GM21786 (cell line): Measurements from ENCODE around the gene CAMK1D.

Source experiments
- ATAC-seq: cut with Tn5 transposase; IDR thresholded peaks from one replicate; pipeline ENCODE4 v1.9.1; 2021; ENCODE audit not compliant: unreplicated experiment

The CAMK1D gene

DNA sequence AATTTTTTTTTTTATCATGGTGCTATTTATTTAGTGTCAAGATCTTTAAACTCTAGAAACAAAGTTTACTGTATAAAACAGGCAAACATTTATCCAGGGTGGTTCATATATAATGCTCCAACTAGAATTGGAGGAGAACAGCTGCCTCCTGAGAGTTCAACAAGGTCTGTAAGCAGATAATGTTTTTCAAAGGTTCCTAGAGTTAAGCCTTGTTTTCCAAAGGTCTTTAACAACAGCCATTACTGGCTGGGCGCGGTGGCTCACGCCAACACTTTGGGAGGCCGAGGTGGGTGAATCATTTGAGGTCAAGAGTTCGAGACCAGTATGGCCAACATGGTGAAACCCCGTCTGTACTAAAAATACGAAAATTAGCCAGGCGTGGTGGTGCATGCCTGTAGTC is 335.4 kb downstream of the CAMK1D start:
- ATAC-seq: no peak

DNA sequence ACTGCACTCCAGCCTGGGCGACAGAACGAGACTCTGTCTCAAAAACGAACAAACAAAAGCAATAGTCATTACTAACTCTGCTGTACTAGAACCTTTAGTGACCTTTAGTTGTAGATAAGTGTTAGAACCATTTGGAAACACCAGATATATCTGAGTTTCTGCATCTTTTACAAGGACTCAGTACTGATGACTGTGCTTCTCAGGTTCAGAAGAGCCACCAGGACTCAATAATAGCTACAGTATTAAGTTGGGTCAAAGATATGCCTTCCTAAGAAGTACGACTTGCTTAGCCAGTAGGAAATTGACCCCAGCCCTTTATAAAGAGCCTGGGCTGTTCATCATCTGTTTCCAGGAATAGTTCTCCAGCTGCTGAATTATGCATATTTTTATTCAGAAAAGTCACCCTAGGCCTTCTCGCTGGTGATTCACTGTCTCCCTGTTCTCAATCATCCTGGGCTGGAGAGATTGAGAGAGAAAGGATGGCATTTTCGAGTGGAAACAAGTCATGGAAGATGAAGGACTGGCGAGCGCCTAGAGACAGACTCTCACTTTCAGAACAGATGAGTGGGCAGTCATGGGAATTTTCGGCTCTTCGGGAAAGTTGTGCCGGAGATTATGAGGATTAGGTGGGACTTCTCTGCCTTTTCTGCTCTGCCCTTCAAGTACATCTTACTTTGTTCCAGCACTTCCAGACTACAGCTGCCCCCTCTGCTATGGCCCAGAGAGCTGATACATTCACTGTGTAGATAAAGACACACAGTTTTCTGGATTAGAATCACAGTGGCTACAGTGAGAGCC is 336.1 kb downstream of the CAMK1D start:
- no peak for ATAC-seq

DNA sequence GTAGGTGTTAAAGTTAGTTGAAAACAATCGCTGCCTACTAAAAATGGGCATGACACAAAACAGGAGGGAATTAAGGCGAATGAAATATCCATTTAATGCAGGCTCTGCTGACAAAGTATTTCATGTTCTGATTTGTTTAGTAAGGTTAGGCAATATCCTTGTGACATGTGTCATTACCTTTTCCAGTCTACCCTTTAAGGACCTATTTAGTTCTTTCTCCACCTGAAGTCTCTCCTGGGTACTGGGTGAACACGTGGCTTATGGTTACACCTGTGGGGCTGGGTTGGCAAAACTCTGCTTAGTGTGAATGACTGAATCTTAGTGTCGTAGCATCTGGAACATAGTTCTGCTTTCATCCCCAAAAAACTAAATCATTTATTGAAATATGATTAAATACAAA is 338.6 kb downstream of the CAMK1D start:
- no peak for ATAC-seq

DNA sequence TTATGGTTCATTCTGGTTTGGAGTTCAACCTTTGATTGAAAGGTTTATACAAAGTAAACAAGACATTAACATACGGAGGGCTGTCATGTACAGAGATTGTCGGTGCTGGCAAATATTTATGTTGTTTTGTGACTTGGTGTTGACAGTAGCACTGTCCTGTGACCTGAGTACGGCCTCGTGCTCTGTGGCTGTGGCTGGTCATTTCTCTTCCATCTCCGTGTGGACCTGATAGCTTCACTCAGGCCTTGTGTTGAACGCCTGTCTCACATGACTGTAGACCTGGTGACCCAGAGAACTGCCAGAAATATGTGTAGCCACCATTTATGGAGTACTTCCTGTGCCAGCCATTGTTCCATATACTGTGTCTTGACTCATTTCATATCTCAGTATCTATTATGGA is 340.5 kb downstream of the CAMK1D start:
- ATAC-seq: no peak

DNA sequence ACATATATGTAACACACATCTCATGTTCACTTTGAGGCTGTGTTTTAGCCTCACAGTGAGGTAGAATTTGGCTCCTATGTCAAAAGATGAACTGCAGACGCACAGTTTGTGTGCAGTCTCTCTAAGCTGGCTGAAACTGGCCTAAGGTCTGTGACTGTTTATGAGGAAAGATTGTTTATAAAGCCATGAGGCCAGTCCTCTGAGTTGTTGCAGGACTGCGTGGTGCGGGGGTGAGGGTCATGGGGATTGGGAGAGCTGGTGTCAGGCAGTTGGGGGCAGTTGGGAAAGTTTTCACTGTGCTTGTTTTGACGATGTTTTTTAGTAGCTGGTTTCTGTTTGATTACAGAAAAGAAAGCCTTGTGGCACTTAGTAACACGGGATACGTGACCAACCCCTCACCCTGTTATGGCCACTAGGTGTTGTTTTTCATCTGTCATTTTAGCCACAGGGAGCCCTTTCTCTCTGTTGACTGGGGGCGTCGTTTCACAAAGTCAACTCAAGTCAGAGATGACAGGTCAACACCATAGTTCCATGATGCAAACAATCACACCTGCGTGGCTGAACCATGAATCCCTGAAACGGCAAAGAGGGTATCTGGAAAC is 341.3 kb downstream of the CAMK1D start:
- ATAC-seq: no peak

DNA sequence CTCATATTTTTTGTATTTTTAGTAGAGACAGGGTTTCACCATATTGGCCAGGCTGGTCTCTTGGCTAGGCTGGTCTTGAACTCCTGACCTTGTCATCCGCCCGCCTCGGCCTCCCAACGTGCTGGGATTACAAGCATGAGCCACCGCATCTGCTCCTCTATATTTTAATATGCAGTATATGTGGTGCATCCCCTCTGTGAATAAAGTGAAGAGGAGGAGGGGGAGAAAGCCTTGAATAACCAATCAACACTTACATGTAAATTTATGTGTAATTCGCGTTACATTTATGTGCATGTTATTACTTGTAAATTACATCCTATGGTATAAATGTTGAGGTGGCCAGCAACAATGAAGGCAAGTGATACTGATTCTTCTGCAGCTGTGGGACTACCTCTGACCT is 342.2 kb downstream of the CAMK1D start:
- no peak for ATAC-seq

DNA sequence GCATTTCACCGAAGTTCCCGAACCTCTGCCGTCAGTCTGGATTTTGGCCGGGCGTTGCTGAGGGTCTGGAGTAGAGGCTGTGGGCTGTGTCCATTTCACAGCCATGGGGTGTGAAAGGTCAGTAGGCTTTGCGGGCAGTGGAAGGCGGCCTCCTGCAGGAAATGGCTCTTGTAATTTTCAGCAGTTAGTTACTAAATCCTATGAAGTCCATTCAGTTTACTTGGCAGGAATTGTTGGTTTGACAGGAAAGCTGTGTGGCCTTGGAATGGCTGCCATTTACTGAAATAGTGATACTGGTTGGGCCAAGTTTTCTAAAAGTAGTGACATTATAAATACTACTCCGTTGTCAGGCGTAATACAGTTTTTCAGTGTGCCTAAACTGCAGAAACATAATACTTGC is 348.4 kb downstream of the CAMK1D start:
- no peak for ATAC-seq

DNA sequence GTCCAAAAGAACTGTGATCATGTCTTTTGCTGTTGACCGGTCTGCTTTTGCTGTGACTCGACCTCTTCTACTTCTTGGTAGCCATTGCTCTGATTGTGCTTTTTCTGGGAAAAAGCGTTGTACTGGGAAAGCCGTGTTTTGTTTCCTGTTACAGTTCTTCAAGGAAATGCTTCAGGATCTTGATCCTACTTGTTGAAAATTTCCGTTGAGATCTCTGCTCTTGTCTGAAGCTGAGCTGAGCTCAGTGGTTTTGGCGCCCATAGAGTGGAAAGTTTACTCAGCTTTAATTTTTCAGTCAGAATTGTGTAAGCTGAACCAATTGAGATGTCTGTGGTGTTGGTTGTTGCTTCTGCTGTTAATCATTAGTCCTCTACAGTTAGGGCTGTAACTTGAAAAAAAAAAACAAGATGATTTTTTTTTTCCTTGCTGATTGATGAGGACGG is 349.9 kb downstream of the CAMK1D start:
- ATAC-seq: no peak

DNA sequence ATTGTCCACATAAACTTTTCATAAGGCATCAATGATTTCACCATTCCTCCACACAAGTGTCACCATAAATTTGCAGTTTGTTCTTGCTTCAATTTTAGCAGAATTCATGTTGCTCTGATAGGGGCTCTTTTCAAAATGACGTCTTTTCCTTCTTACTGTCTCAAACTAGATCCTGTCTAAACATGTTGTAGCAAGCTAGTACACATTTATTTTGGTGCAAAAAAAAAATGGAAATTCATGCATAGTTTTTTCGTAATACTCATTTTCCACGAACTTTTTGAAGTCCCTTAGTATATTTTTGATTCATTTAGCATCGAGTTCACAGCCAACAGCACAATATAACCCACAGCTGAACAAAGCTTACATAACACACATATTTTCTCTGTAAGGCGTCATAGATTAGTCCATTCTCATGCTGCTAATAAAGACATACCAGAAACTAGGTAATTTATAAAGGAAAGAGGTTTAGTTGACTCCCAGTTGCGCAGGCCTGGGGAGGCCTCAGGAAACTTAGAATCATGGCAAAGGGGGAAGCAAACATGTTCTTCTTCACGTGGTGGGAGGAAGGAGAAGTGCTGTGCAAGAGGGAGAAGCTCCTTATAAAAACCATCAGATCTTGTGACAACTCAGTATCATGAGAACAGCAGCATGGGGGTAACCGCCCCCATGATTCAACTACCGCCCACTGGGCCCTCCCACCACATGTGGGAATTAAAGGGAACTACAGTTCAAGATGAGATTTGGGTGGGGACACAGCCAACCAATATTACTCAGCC is 350.6 kb downstream of the CAMK1D start:
- no peak for ATAC-seq

DNA sequence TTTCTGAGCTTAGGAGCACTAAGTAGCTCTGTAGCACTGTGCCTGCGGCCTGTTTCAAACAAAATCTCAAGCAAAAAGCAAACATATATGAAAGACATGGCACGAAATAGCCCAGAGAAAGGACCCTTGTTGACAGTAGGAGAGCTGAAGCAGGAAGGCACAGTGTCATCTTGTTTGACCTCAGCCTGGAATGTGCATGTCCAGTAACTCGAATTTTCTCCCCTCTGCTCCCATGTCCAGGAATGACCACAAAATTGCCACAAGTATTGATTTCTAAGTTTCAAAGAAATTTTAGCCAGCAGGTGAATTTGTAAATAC is 351.2 kb downstream of the CAMK1D start:
- no peak for ATAC-seq

DNA sequence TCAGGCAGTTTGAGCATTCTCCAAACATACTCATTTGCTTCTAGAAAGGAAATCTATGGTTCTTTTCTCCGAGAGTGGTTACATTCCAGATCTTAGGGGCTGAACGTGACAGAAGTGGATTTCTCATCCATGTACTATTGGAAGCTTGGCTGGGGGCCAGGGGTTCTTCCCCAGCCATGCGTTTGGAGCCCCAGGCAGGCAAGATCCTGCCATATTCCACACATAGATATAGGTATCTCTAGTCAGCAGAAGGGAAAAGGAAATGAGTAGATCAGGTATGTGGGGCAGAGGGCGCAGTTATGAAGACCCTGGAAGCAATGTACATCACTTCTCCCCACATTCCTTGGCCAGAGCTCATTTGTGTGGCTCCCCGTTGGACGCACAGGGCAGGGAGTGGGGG is 352.3 kb downstream of the CAMK1D start:
- no peak for ATAC-seq

DNA sequence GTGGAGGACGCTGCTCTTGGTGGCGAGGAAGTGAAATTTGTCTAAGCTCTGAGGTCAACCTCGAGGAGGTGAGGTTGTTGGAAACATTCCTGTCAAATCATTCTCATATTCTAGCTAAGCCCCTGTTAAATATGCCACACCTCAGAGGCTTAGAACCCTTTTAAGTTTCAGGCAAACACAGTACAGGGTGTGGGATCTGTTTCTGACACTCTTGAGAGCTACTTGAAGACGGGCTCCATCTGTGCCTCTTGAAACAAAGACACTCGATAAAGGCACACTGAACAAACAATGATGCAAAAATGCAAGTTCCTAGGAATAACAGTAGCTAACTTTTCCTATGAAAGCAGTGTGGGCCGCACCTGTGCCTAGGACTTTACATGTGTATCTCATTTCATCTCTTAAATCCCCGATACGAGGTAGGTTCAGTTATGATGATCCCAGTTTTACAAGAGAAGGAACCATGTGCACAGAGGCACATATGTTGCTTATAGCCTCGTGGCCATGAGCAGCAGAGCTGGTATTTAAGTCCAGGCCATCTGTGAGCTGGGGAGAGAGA is 352.9 kb downstream of the CAMK1D start:
- ATAC-seq: no peak

DNA sequence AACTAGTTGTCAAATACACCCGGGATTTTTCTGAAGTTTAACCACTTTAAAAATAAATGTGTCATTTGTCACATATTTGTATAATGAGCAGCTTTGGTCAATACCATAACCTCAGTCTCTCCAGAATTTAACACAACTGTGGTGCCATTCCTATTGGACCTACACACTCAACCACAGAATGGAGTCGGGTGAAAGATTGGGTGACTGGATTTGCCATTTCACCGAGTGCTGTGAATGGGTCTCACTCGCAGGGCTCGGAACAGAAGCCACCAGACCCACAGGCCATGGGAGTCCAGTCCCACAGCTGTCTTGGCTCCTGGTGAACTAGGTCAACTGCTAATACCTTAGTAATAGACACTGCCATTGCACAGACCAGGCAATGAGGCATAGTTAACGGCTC is 353.8 kb downstream of the CAMK1D start:
- ATAC-seq: no peak

DNA sequence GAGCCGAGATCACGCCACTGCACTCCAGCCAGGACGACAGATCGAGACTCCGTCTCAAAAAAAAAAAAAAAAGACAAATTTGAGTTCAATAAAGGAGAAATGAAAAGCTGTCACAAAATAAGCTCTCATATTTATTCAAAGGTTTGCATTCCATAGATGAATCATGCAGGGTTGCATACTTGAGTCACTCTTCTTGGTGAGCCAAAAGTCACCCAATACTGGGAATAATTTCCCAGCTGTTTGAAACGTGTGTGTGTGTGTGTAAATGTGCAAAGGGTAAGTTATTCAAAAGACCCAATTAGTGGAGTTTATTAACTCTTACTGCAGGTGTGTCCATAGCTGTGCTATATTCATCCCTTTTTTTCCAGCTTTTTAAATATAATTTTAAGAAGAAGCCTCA is 354.5 kb downstream of the CAMK1D start:
- no peak for ATAC-seq

DNA sequence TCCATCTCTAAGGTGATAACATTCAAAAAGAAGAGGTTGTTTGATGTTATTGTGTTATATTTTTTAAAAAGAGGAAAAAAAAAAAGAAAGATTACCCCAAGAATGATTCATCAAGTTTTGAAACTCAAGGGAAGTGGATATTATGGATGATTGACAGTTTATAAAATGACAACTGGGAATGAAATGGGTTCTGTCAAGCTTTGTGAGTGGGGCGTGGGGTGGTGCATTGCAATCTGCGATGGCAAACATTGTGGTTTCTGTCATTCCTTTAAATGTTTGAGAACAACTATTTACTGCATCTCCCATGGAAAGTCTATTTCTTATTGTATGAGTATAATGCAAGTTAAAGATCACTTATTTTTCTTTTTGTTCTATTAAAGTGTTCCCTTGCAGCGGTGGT is 355.1 kb downstream of the CAMK1D start:
- ATAC-seq: no peak

DNA sequence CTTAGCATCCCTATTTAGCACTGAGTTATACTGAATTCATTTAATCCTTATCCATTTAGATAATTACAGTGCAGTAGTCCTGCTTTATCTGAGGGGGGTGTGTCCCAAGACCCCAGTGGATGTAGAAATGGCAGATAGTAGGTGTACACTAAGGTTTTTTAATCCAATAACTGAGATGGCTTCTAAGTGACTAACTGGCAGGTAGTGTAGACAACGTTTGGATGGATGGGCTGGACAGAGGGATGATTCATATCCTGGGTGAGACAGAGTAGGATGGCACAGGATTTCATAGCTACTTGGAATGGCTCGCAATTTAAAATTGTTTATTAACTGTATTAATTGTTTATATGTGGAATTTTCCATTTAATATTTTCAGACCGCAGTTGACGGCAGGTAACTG is 356.6 kb downstream of the CAMK1D start:
- no peak for ATAC-seq

DNA sequence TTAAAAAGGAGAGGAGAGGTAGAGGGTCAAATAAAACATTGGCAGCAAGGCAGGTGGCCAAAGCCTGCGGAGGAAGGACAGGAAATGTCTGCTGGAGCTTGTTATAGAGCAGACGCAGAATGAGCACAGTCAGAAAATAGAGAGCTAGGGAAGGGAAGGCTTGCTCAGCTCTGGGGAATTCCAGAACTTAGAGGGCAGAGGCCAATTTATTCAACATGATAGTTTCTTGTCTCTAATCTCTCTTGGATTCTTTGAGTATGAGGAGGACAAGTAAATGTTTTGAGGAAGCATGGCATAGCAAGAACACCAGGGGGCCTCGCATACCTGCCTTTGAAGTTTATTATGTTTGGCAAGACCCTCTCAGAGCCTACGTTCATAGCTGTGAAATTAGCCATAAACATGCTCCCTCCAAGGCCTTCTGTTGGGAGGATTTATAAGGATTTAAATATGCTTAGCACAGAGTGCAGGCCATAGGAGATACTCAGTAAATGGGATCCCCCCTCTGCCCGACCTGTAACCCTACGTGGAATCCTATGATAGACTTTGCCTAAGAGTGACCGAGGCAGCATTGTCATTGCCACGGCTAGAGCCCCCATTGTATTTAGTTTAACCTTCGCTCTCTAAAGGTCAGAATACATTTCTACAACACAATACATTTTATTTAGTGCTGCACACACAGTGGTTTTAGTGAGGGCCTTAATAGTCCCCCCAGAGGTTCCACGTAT is 358.3 kb downstream of the CAMK1D start:
- no peak for ATAC-seq

DNA sequence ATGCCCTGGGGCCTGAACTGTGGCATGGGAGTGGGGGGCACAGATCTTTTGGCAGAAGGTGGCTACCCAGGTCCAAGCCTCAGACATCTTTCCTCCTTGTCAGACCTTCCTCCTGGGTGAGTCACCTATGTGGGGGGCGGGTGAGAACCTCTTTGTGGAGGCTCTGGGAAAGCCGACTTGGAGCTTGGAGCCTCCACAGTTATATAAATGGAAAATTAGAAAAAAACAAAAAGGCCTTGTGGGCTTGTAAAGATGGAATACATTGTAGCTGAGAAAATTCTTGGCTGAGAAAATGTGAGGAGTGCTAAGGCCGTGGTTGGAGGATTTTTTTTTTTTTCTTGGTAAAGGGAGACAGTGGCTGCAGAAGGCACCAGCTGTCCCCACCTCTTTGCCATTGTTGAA is 359.7 kb downstream of the CAMK1D start:
- no peak for ATAC-seq

DNA sequence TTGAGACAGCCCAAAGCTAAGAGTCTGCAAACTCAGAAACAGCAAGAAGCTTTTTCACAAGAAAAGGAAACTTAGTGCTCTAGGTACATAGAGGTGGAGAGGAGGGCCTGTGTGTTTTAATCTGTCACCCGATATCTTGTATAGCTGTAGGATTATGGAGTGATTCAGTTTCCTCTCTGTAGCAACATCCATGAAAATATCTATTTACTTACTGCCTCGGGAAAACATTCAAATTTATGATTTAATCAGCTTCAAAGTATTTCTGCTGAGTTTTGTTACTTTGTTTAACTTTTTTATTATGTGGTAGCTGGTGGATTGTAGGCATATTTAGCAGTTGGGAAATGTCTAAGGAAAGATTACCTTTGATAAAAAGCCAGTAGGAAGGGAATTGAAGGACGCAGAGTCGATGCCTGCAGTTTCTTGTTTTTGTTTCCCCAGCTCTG is 360.2 kb downstream of the CAMK1D start:
- no peak for ATAC-seq

DNA sequence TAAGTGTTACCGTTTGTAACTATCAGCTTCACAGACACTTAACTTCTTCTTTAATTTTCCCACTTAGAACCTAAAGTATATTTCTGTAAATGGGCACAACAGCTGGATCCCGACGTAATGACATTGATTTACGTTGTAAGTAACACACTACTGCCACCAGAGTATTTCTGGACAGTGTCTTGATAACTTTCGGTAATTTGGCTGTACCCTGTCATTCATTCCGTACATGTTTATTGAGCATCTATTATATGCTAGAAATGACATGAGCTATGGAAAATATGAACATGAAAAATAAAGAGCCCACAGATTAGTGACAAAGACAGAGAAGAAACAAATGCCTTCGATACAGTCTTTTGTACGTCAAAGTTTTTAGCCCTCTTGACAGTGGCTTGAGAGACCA is 360.8 kb downstream of the CAMK1D start:
- ATAC-seq: no peak
